ENCODE measurements around the gene RNF20.

- TF ChIP-seq, protein P1, sequence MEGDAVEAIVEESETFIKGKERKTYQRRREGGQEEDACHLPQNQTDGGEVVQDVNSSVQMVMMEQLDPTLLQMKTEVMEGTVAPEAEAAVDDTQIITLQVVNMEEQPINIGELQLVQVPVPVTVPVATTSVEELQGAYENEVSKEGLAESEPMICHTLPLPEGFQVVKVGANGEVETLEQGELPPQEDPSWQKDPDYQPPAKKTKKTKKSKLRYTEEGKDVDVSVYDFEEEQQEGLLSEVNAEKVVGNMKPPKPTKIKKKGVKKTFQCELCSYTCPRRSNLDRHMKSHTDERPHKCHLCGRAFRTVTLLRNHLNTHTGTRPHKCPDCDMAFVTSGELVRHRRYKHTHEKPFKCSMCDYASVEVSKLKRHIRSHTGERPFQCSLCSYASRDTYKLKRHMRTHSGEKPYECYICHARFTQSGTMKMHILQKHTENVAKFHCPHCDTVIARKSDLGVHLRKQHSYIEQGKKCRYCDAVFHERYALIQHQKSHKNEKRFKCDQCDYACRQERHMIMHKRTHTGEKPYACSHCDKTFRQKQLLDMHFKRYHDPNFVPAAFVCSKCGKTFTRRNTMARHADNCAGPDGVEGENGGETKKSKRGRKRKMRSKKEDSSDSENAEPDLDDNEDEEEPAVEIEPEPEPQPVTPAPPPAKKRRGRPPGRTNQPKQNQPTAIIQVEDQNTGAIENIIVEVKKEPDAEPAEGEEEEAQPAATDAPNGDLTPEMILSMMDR (IDR thresholded peaks at IDR 0.05; ENCODE audit: low read depth, low read length), result no peak
- TF ChIP-seq EZH2phosphoT487 (IDR thresholded peaks at IDR 0.05; ENCODE audit: low read depth), result no peak
Observed at GRCh38 chr9:101504188-101504587, 29.5 kb upstream of the RNF20 start.
